Endodermal cell (in vitro differentiated cells): Measurements from ENCODE around the gene CRB2. TPM values are rescaled to one million over a fixed set of nuclear protein-coding genes. Genes with fewer than 3 reads are reported as not detected.
A peak's percentile ranks its signal among the peaks of the same experiment; 100 is the strongest.

Experiments
- DNase-seq: peaks from one replicate; pipeline ENCODE4 v3.0.0-alpha.2; 2017
- H3K27ac ChIP-seq: 2 replicates; pipeline ENCODE4 v1.5.1; 2013; ENCODE audit warnings: mild to moderate bottlenecking, low read depth, low read length, moderate library complexity
- H3K27me3 ChIP-seq: 2 replicates; pipeline ENCODE4 v1.6.1; 2013; ENCODE audit warnings: mild to moderate bottlenecking, low read length, moderate library complexity; ENCODE audit not compliant: insufficient read depth, control insufficient read depth, poor library complexity, severe bottlenecking
- H3K36me3 ChIP-seq: 2 replicates; pipeline ENCODE4 v1.7.0; 2013; ENCODE audit warnings: mild to moderate bottlenecking, low read length, moderate library complexity; ENCODE audit not compliant: control insufficient read depth, insufficient read depth
- H3K4me1 ChIP-seq: one replicate; pipeline ENCODE4 v1.7.0; 2013; ENCODE audit warnings: low read length; ENCODE audit not compliant: control insufficient read depth, insufficient read depth
- H3K4me3 ChIP-seq: 2 replicates; pipeline ENCODE4 v1.5.1; 2013; ENCODE audit warnings: mild to moderate bottlenecking, low read length, moderate library complexity
- H3K9ac ChIP-seq: 2 replicates; pipeline ENCODE4 v1.6.1; 2013; ENCODE audit warnings: mild to moderate bottlenecking, low read length, moderate library complexity; ENCODE audit not compliant: poor library complexity, severe bottlenecking; ENCODE audit errors: extremely low read depth
- H3K9me3 ChIP-seq: 2 replicates; pipeline ENCODE4 v1.6.1; 2013; ENCODE audit warnings: mild to moderate bottlenecking, low read length, moderate library complexity; ENCODE audit not compliant: control insufficient read depth
- H3K27ac Mint-ChIP-seq: 2 replicates; pipeline ENCODE4 v1.8.0; 2020; ENCODE audit warnings: mixed read lengths
- H3K27me3 Mint-ChIP-seq: 2 replicates; pipeline ENCODE4 v1.8.0; 2021; ENCODE audit warnings: mild to moderate bottlenecking, mixed read lengths; ENCODE audit not compliant: insufficient read depth
- H3K36me3 Mint-ChIP-seq: 2 replicates; pipeline ENCODE4 v1.8.0; 2020; ENCODE audit warnings: low read depth, mixed read lengths
- H3K4me1 Mint-ChIP-seq: 2 replicates; pipeline ENCODE4 v1.8.0; 2020; ENCODE audit warnings: mixed read lengths
- H3K4me3 Mint-ChIP-seq: 2 replicates; pipeline ENCODE4 v1.8.0; 2020; ENCODE audit warnings: mild to moderate bottlenecking, moderate library complexity, mixed read lengths
- H3K9me3 Mint-ChIP-seq: 2 replicates; pipeline ENCODE4 v1.8.0; 2020; ENCODE audit warnings: mild to moderate bottlenecking, mixed read lengths
- CTCF ChIP-seq: fragments of 200-600 bp; sonication (generic); conservative IDR thresholded peaks from 2 replicates; pipeline ENCODE4 v1.5.0; 2021; ENCODE audit warnings: antibody characterized with exemption, mild to moderate bottlenecking
- WGBS, 2 experiments: methylation state at CpG; one replicate each; pipeline versions ENCODE4 v1.1.5 to v1.1.7; 2013; ENCODE audit warnings: missing lambda C conversion rate in 2 of 2, mixed read lengths in 1 of 2; ENCODE audit not compliant: insufficient coverage in 1 of 2, insufficient read length in 1 of 2; 5-methylcytosine and 5-hydroxymethylcytosine counted together
- total RNA-seq, 2 donors: library from RNA; stranded (reverse); fragmentation: NEBNext Ultra II Directional in 1 of 2; extraction: Animal tissue kit (Norgen Biotek cat#: 25700) in 1 of 2; gene quantifications; 2 replicates in 1 of 2; 3 replicates in 1 of 2; pipeline ENCODE4 v1.2.1, GENCODE V29; 2021

The CRB2 gene
- total RNA-seq, 2 donors from 2014 or later: 0.75 to 2.0 TPM

- Histone ChIP-seq H3K9ac (no peak overlapping the region), H3K36me3 (no peaks in the 10 kb centered on the region), H3K9me3 (peaks cover 7% of the 10 kb centered on the region), H3K4me3 (no peak overlapping the region), H3K4me1 (no peaks in the 10 kb centered on the region), H3K27me3 (no peaks in the 10 kb centered on the region), H3K27ac (no peak overlapping the region)
- 89 to 92% methylated on average over 7 to 10 of the region's 10 CpGs for WGBS, 2 experiments
- no peaks in the 10 kb centered on the region for H3K27me3 Mint-ChIP-seq
- no peak overlapping the region for H3K27ac Mint-ChIP-seq
- H3K4me3 Mint-ChIP-seq: no peak overlapping the region
- TF ChIP-seq CTCF: no peak
- H3K36me3 Mint-ChIP-seq: peaks cover 4% of the 10 kb centered on the region
- H3K4me1 Mint-ChIP-seq: peaks cover 11% of the 10 kb centered on the region
- peaks cover 4% of the 10 kb centered on the region for H3K9me3 Mint-ChIP-seq
- DNase-seq: peak; percentile 53
These were observed 33.1 kb downstream of the CRB2 start for GRCh38 chr9:123389070-123389469.

- no peak overlapping the region for H3K27ac ChIP-seq
- H3K36me3 ChIP-seq: no peaks in the 10 kb centered on the region
- no peak overlapping the region for H3K9ac ChIP-seq
- no peaks in the 10 kb centered on the region for H3K4me1 ChIP-seq
- no peak overlapping the region for H3K4me3 ChIP-seq
- Mint-ChIP-seq H3K36me3 (peaks cover 4% of the 10 kb centered on the region), H3K27ac (no peak overlapping the region), H3K9me3 (peaks cover 4% of the 10 kb centered on the region), H3K4me3 (no peak overlapping the region), H3K27me3 (no peaks in the 10 kb centered on the region), H3K4me1 (peaks cover 11% of the 10 kb centered on the region)
- no peak for TF ChIP-seq CTCF
- peaks cover 7% of the 10 kb centered on the region for H3K9me3 ChIP-seq
- DNase-seq: no peak
- WGBS, 2 experiments: 68 to 71% methylated on average over 9 to 12 of the region's 12 CpGs
- no peaks in the 10 kb centered on the region for H3K27me3 ChIP-seq
These were observed 33.7 kb downstream of the CRB2 start for GRCh38 chr9:123389698-123390097.

GRCh38 chr9:123390337-123391135 is 34.5 kb downstream of the CRB2 start:
- H3K27me3 Mint-ChIP-seq: no peaks in the 10 kb centered on the region
- no peak overlapping the region for H3K27ac ChIP-seq
- no peaks in the 10 kb centered on the region for H3K27me3 ChIP-seq
- H3K9me3 Mint-ChIP-seq: peaks cover 4% of the 10 kb centered on the region
- no peak for TF ChIP-seq CTCF
- H3K4me3 Mint-ChIP-seq: no peak overlapping the region
- H3K36me3 ChIP-seq: no peaks in the 10 kb centered on the region
- peaks cover 4% of the 10 kb centered on the region for H3K36me3 Mint-ChIP-seq
- WGBS, 2 experiments: 86 to 88% methylated on average over 18 to 23 of the region's 23 CpGs
- H3K27ac Mint-ChIP-seq: no peak overlapping the region
- H3K4me3 ChIP-seq: no peak overlapping the region
- DNase-seq: no peak
- no peaks in the 10 kb centered on the region for H3K4me1 ChIP-seq
- no peak overlapping the region for H3K9ac ChIP-seq
- H3K4me1 Mint-ChIP-seq: peaks cover 11% of the 10 kb centered on the region
- peaks cover 7% of the 10 kb centered on the region for H3K9me3 ChIP-seq
